HEK293 (cell line): ENCODE results near the gene CROT.
A peak's percentile ranks its signal among the peaks of the same experiment; 100 is the strongest.

Experiments
- BCL6B ChIP-seq: fragments of 450-650 bp; formaldehyde crosslinking; IDR thresholded peaks from 2 replicates; pipeline ENCODE4 v1.5.1; 2017; ENCODE audit warnings: missing biosample characterization, missing genetic modification characterization
- GLI2 ChIP-seq: fragments of 450-650 bp; formaldehyde crosslinking; IDR thresholded peaks from 2 replicates; pipeline ENCODE4; 2017; ENCODE audit warnings: missing biosample characterization, missing genetic modification characterization, low read depth, borderline replicate concordance
- GLI4 ChIP-seq: fragments of 450-650 bp; formaldehyde crosslinking; IDR thresholded peaks from 2 replicates; pipeline ENCODE4 v1.5.1; 2016; ENCODE audit warnings: missing biosample characterization, missing genetic modification characterization
- HIC1 ChIP-seq: fragments of 450-650 bp; formaldehyde crosslinking; IDR thresholded peaks from 2 replicates; pipeline ENCODE4 v1.5.1; 2016; ENCODE audit warnings: missing biosample characterization, missing genetic modification characterization
- HOXA7 ChIP-seq: sonication (generic); formaldehyde crosslinking; IDR thresholded peaks from 2 replicates; pipeline ENCODE4 v1.8.1; 2022; ENCODE audit warnings: missing genetic modification reagents, borderline replicate concordance
- KLF8 ChIP-seq: fragments of 450-650 bp; formaldehyde crosslinking; IDR thresholded peaks from 2 replicates; pipeline ENCODE4 v1.5.1; 2016; ENCODE audit warnings: missing biosample characterization, missing genetic modification characterization
- KLF9 ChIP-seq: fragments of 450-650 bp; formaldehyde crosslinking; IDR thresholded peaks from 2 replicates; pipeline ENCODE4 v1.5.1; 2016; ENCODE audit warnings: missing biosample characterization, missing genetic modification characterization, low read depth
- PRDM6 ChIP-seq: fragments of 450-650 bp; formaldehyde crosslinking; IDR thresholded peaks from 2 replicates; pipeline ENCODE4 v1.5.1; 2017; ENCODE audit warnings: missing biosample characterization, missing genetic modification characterization
- REPIN1 ChIP-seq: fragments of 450-650 bp; formaldehyde crosslinking; IDR thresholded peaks from 2 replicates; pipeline ENCODE4 v1.5.1; 2017; ENCODE audit warnings: missing biosample characterization, missing genetic modification characterization, low read depth
- WT1 ChIP-seq: fragments of 450-650 bp; formaldehyde crosslinking; IDR thresholded peaks from 2 replicates; pipeline ENCODE4 v1.5.1; 2016; ENCODE audit warnings: missing biosample characterization, missing genetic modification characterization
- ZBTB48 ChIP-seq: fragments of 450-650 bp; formaldehyde crosslinking; IDR thresholded peaks from 2 replicates; pipeline ENCODE4 v1.5.1; 2016; ENCODE audit warnings: missing biosample characterization, missing genetic modification characterization
- ZFHX2 ChIP-seq: fragments of 450-650 bp; formaldehyde crosslinking; conservative IDR thresholded peaks from 2 replicates; pipeline ENCODE4 v1.5.1; 2016; ENCODE audit warnings: missing biosample characterization, missing genetic modification characterization
- ZNF169 ChIP-seq: fragments of 450-650 bp; formaldehyde crosslinking; IDR thresholded peaks from 2 replicates; pipeline ENCODE4 v1.5.1; 2016; ENCODE audit warnings: missing biosample characterization, missing genetic modification characterization
- ZNF214 ChIP-seq: fragments of 450-650 bp; formaldehyde crosslinking; IDR thresholded peaks from 2 replicates; pipeline ENCODE4 v1.5.1; 2017; ENCODE audit warnings: missing biosample characterization, mild to moderate bottlenecking, missing genetic modification characterization, borderline replicate concordance
- ZNF24 ChIP-seq: fragments of 450-650 bp; formaldehyde crosslinking; IDR thresholded peaks from 2 replicates; pipeline ENCODE4 v1.5.1; 2016; ENCODE audit warnings: missing biosample characterization, missing genetic modification characterization
- ZNF610 ChIP-seq: fragments of 450-650 bp; formaldehyde crosslinking; IDR thresholded peaks from 2 replicates; pipeline ENCODE4 v1.5.1; 2016; ENCODE audit warnings: missing biosample characterization, missing genetic modification characterization, borderline replicate concordance
- ZNF654 ChIP-seq: fragments of 450-650 bp; formaldehyde crosslinking; IDR thresholded peaks from 2 replicates; pipeline ENCODE4 v1.5.1; 2016; ENCODE audit warnings: low read depth, missing biosample characterization, missing genetic modification characterization
- ZNF658 ChIP-seq: fragments of 450-650 bp; formaldehyde crosslinking; IDR thresholded peaks from 2 replicates; pipeline ENCODE4; 2016; ENCODE audit warnings: missing biosample characterization, missing genetic modification characterization
- ZNF747 ChIP-seq: fragments of 450-650 bp; formaldehyde crosslinking; IDR thresholded peaks from 2 replicates; pipeline ENCODE4 v1.5.1; 2016; ENCODE audit warnings: missing biosample characterization, missing genetic modification characterization
- ZSCAN16 ChIP-seq: fragments of 450-650 bp; formaldehyde crosslinking; IDR thresholded peaks from 2 replicates; pipeline ENCODE4 v1.5.1; 2016; ENCODE audit warnings: missing biosample characterization, missing genetic modification characterization
- ZSCAN23 ChIP-seq: fragments of 450-650 bp; formaldehyde crosslinking; IDR thresholded peaks from 2 replicates; pipeline ENCODE4 v1.5.1; 2016; ENCODE audit warnings: missing biosample characterization, missing genetic modification characterization
- TF ChIP-seq, protein P1 (sequence below): fragments of 450-650 bp; formaldehyde crosslinking; IDR thresholded peaks from 2 replicates; pipeline ENCODE4 v1.5.1; 2016; ENCODE audit warnings: missing biosample characterization, missing genetic modification characterization
- TF ChIP-seq, protein P2 (sequence below): fragments of 450-650 bp; formaldehyde crosslinking; IDR thresholded peaks from 2 replicates; pipeline ENCODE4 v1.5.1; 2016; ENCODE audit warnings: missing biosample characterization, missing genetic modification characterization
- TF ChIP-seq, protein P3 (sequence below): fragments of 450-650 bp; formaldehyde crosslinking; IDR thresholded peaks from 2 replicates; pipeline ENCODE4 v1.5.1; 2016; ENCODE audit warnings: missing biosample characterization, missing genetic modification characterization
- TF ChIP-seq, protein P4 (sequence below): fragments of 450-650 bp; formaldehyde crosslinking; IDR thresholded peaks from 2 replicates; pipeline ENCODE4 v1.5.1; 2016; ENCODE audit warnings: missing biosample characterization, missing genetic modification characterization, borderline replicate concordance

CROT gene

DNA sequence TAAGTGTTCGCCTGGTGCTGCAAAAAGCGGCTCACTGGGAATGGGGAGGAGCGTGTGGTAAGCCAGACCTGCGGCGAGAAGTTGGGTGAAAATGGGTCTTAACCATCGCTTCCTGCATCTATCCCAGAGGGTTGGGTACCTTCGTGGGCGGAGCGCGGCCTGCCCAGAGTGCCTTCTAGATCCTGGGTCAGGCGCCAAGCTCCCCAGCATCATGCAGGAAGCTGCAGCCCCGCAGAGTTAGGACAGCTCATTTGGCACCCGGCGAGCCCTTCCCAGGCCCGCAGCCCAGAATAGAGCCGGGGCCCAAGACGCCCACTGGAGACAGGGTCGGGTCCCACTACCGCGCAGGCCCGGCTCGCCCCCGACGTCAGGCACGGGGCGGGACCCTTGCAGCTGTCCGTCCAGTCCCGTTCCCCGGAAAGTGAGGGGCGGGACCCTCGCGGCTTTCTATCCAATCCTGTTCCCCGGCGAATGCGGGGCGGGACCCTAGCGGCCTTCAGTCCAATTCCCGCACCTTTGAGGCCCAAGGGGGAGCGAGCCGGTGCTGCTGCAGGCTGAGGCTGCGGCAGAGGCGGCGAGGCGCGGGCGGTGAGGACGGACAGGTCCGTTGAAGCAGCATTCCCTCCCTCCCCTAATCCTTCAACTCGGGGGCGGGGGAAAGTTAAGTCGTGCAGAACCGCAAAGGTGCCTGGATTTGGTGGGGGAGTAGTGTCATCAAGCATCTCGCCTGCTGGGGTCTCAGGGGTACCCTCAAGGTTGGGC, at the start of gene CROT (continued):
- TF ChIP-seq HIC1 (tag by site-specific recombination) (peak; percentile 34; the same call in 1 of the 2 replicates), GLI2 (tag by site-specific recombination) (no peak), ZNF658 (no peak), BCL6B (tag by site-specific recombination) (no peak), WT1 (peak; percentile 56), PRDM6 (tag by site-specific recombination) (no peak), ZNF610 (tag by site-specific recombination) (peak; percentile 60; the same call in 1 of the 2 replicates), KLF9 (tag by site-specific recombination) (no peak), REPIN1 (tag by site-specific recombination) (no peak), HOXA7 (no peak), ZSCAN23 (tag by site-specific recombination) (no peak), ZBTB48 (no peak), ZNF747 (tag by site-specific recombination) (no peak), ZSCAN16 (tag by site-specific recombination) (no peak), ZFHX2 (tag by site-specific recombination) (peak; percentile 72), ZNF169 (tag by site-specific recombination) (no peak), KLF8 (tag by site-specific recombination) (no peak; the same call in 1 of the 2 replicates), ZNF214 (tag by site-specific recombination) (no peak), GLI4 (tag by site-specific recombination) (no peak), ZNF654 (tag by site-specific recombination) (no peak), ZNF24 (tag by site-specific recombination) (no peak; the same call in 1 of the 2 replicates)
- TF ChIP-seq, protein P1, sequence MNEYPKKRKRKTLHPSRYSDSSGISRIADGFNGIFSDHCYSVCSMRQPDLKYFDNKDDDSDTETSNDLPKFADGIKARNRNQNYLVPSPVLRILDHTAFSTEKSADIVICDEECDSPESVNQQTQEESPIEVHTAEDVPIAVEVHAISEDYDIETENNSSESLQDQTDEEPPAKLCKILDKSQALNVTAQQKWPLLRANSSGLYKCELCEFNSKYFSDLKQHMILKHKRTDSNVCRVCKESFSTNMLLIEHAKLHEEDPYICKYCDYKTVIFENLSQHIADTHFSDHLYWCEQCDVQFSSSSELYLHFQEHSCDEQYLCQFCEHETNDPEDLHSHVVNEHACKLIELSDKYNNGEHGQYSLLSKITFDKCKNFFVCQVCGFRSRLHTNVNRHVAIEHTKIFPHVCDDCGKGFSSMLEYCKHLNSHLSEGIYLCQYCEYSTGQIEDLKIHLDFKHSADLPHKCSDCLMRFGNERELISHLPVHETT (tag by site-specific recombination), result no peak
- TF ChIP-seq, protein P2, sequence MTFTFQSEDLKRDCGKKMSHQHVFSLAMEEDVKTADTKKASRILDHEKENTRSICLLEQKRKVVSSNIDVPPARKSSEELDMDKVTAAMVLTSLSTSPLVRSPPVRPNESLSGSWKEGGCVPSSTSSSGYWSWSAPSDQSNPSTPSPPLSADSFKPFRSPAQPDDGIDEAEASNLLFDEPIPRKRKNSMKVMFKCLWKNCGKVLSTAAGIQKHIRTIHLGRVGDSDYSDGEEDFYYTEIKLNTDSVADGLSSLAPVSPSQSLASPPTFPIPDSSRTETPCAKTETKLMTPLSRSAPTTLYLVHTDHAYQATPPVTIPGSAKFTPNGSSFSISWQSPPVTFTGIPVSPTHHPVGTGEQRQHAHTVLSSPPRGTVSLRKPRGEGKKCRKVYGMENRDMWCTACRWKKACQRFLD (tag by site-specific recombination), result no peak
- TF ChIP-seq, protein P3, sequence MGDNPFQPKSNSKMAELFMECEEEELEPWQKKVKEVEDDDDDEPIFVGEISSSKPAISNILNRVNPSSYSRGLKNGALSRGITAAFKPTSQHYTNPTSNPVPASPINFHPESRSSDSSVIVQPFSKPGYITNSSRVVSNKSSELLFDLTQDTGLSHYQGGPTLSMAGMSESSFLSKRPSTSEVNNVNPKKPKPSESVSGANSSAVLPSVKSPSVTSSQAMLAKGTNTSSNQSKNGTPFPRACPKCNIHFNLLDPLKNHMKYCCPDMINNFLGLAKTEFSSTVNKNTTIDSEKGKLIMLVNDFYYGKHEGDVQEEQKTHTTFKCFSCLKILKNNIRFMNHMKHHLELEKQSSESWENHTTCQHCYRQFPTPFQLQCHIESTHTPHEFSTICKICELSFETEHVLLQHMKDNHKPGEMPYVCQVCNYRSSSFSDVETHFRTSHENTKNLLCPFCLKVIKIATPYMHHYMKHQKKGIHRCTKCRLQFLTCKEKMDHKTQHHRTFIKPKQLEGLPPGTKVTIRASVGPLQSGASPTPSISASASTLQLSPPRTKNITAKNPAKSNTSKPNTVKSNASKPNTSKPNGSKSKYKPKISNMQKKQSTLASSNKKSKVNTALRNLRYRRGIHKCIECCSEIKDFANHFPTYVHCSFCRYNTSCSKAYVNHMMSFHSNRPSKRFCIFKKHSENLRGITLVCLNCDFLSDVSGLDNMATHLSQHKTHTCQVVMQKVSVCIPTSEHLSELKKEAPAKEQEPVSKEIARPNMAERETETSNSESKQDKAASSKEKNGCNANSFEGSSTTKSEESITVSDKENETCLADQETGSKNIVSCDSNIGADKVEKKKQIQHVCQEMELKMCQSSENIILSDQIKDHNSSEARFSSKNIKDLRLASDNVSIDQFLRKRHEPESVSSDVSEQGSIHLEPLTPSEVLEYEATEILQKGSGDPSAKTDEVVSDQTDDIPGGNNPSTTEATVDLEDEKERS (tag by site-specific recombination), result no peak
- TF ChIP-seq, protein P4, sequence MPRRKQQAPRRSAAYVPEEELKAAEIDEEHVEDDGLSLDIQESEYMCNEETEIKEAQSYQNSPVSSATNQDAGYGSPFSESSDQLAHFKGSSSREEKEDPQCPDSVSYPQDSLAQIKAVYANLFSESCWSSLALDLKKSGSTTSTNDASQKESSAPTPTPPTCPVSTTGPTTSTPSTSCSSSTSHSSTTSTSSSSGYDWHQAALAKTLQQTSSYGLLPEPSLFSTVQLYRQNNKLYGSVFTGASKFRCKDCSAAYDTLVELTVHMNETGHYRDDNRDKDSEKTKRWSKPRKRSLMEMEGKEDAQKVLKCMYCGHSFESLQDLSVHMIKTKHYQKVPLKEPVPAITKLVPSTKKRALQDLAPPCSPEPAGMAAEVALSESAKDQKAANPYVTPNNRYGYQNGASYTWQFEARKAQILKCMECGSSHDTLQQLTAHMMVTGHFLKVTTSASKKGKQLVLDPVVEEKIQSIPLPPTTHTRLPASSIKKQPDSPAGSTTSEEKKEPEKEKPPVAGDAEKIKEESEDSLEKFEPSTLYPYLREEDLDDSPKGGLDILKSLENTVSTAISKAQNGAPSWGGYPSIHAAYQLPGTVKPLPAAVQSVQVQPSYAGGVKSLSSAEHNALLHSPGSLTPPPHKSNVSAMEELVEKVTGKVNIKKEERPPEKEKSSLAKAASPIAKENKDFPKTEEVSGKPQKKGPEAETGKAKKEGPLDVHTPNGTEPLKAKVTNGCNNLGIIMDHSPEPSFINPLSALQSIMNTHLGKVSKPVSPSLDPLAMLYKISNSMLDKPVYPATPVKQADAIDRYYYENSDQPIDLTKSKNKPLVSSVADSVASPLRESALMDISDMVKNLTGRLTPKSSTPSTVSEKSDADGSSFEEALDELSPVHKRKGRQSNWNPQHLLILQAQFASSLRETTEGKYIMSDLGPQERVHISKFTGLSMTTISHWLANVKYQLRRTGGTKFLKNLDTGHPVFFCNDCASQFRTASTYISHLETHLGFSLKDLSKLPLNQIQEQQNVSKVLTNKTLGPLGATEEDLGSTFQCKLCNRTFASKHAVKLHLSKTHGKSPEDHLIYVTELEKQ (tag by site-specific recombination), result no peak
